Caco-2 (cell line): Measurements from ENCODE around the gene RAB9B. TPM values are rescaled to one million over a fixed set of nuclear protein-coding genes. Genes with fewer than 3 reads are reported as not detected.

ENCODE experiments used
- BruUV-seq: library from RNA; stranded (reverse); fragments of 400-500 nt; replicated peaks from 2 replicates; lab custom pipeline; 2021; lab: Mats Ljungman, UMichigan
- CTCF ChIA-PET: fragments of 300-600 bp; sonication (Branson Sonifier 250); formaldehyde crosslinking; loops from one replicate; lab custom pipeline; 2022; ENCODE audit warnings: antibody characterized with exemption; lab: Charles Lee
- POLR2A ChIA-PET: fragments of 300-600 bp; sonication (Branson Sonifier 250); formaldehyde crosslinking; loops from one replicate; lab custom pipeline; 2022; ENCODE audit warnings: antibody characterized with exemption; lab: Charles Lee
- DNase-seq, 2 experiments: peaks; one replicate each; pipeline versions ENCODE4 v3.0.0 to v3.0.0-alpha.2; 2020 to 2022
- H3K27me3 ChIP-seq: replicated peaks from 2 replicates; pipeline ENCODE4 v1.6.0; 2011; ENCODE audit warnings: low read length; ENCODE audit not compliant: control insufficient read depth, insufficient read depth
- H3K36me3 ChIP-seq: 2 replicates; pipeline ENCODE4 v1.5.1; 2011; ENCODE audit warnings: low read length; ENCODE audit not compliant: control insufficient read depth, insufficient read depth
- H3K4me1 ChIP-seq: fragments of 250-450 bp; sonication (Bioruptor Pico); 2 replicates; pipeline ENCODE4 v1.5.1; 2020; ENCODE audit warnings: mild to moderate bottlenecking
- H3K4me3 ChIP-seq: 2 replicates; pipeline ENCODE4 v1.5.1; 2011; ENCODE audit warnings: low read depth, mild to moderate bottlenecking, control low read depth, low read length
- H3K9me3 ChIP-seq: fragments of 250-450 bp; sonication (Bioruptor Pico); 2 replicates; pipeline ENCODE4 v1.5.1; 2020; ENCODE audit warnings: mild to moderate bottlenecking, moderate library complexity
- H3K27ac Mint-ChIP-seq: one replicate; pipeline ENCODE4 v1.8.0; 2022; ENCODE audit warnings: mixed read lengths; ENCODE audit not compliant: unreplicated experiment
- H3K27me3 Mint-ChIP-seq: one replicate; pipeline ENCODE4 v1.8.0; 2022; ENCODE audit warnings: mixed read lengths; ENCODE audit not compliant: insufficient read depth, unreplicated experiment
- H3K36me3 Mint-ChIP-seq: one replicate; pipeline ENCODE4 v1.8.0; 2022; ENCODE audit warnings: mild to moderate bottlenecking, mixed read lengths; ENCODE audit not compliant: insufficient read depth, unreplicated experiment
- H3K4me1 Mint-ChIP-seq: one replicate; pipeline ENCODE4 v1.8.0; 2022; ENCODE audit warnings: low read depth, mixed read lengths; ENCODE audit not compliant: unreplicated experiment
- H3K4me3 Mint-ChIP-seq: one replicate; pipeline ENCODE4 v1.8.0; 2022; ENCODE audit warnings: mild to moderate bottlenecking, moderate library complexity, mixed read lengths; ENCODE audit not compliant: unreplicated experiment
- H3K9me3 Mint-ChIP-seq: one replicate; pipeline ENCODE4 v1.8.0; 2022; ENCODE audit warnings: mixed read lengths; ENCODE audit not compliant: unreplicated experiment
- CTCF ChIP-seq, 2 experiments: fragments of 200-600 bp in 1 of 2; IDR thresholded peaks; 1 replicate in 1 of 2; 2 replicates in 1 of 2; pipeline versions ENCODE4 v1.5.1 to v1.8.0; 2011 to 2022; ENCODE audit warnings: antibody characterized with exemption in 1 of 2, control low read depth in 1 of 2, inconsistent platforms in 1 of 2, low read depth in 1 of 2, low read length in 1 of 2, mild to moderate bottlenecking in 1 of 2, moderate library complexity in 1 of 2; ENCODE audit not compliant: insufficient read depth in 1 of 2, severe bottlenecking in 1 of 2, unreplicated experiment in 1 of 2
- intact Hi-C: fragments of 100-400 bp; cut with micrococcal nuclease; formaldehyde crosslinking; loops from one replicate; pipeline ENCODE4 v1.10.0; 2022; ENCODE audit not compliant: unreplicated experiment
- total RNA-seq: library from RNA; stranded (reverse); gene quantifications from 2 replicates; pipeline ENCODE4 v1.2.3, GENCODE V29; 2022

Gene RAB9B
- total RNA-seq, 1 experiment from 2014 or later = 1.6 TPM

- TF ChIP-seq CTCF (IDR thresholded peaks at IDR 0.05; ENCODE audit: insufficient read depth in 1 of 2, low read depth in 1 of 2, low read length in 1 of 2, severe bottlenecking in 1 of 2, unreplicated experiment in 1 of 2) = no peak
- H3K27me3 Mint-ChIP-seq = no peaks in the 10 kb centered on the region
- H3K36me3 ChIP-seq = no peaks in the 10 kb centered on the region
- intact Hi-C loops = no loop called here
- no peaks in the 10 kb centered on the region for H3K4me1 Mint-ChIP-seq
- no peak for DNase-seq
- H3K27ac Mint-ChIP-seq = no peak overlapping the region
- H3K36me3 Mint-ChIP-seq = no peaks in the 10 kb centered on the region
- CTCF ChIA-PET = no interaction called here
- POLR2A ChIA-PET = no interaction called here
- H3K4me3 ChIP-seq = no peak overlapping the region
- H3K9me3 ChIP-seq = no peaks in the 10 kb centered on the region
- H3K4me1 ChIP-seq = no peaks in the 10 kb centered on the region
- no TSS peak for BruUV-seq
- H3K9me3 Mint-ChIP-seq = no peaks in the 10 kb centered on the region
- no peak overlapping the region for H3K4me3 Mint-ChIP-seq
- H3K27me3 ChIP-seq = no peaks in the 10 kb centered on the region
Measured at GRCh38 chrX:103781062-103781402, 51.0 kb downstream of the RAB9B start.

DNA sequence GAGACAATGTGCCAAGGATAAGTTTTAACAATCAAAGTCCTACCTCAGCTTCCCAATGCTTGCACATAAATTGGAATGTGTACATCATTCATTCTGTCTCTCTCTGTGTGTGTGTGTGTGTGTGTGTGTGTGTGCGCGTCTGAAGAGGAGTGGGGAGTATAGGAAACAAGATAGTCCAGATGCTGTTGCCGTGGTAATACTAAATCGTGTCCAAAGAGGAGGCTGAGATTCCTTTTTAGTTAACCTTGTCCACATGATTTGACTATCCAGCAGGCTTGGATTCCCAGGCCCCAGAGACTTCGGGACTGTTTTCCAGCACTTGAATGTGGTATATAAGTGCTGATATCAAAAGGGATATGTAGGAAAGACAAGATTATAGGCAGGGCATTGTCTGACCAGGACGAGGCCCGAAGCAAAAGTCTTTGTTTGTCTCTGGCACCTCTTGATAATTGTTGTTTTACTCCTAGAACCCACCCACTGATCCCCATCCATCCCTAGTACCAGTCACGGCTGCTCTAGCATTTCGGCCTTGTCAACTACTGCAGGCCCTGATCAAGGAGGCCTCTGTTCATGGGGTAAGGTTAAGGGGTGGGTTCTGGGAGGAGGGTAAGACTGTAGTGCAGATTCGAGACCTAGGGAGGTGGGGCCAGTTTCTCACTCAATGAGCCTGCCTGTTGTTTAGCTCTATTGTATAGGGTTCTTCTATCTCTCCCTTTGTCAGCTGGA, 51.6 kb downstream of the RAB9B start:
- TF ChIP-seq CTCF (IDR thresholded peaks at IDR 0.05; ENCODE audit: insufficient read depth in 1 of 2, low read depth in 1 of 2, low read length in 1 of 2, severe bottlenecking in 1 of 2, unreplicated experiment in 1 of 2) = no peak
- no TSS peak for BruUV-seq
- DNase-seq = no peak
- Mint-ChIP-seq H3K4me3 (no peak overlapping the region), H3K9me3 (no peaks in the 10 kb centered on the region), H3K27me3 (no peaks in the 10 kb centered on the region), H3K36me3 (no peaks in the 10 kb centered on the region), H3K27ac (no peak overlapping the region), H3K4me1 (no peaks in the 10 kb centered on the region)
- intact Hi-C loops = no loop called here
- Histone ChIP-seq H3K4me3 (no peak overlapping the region), H3K4me1 (no peaks in the 10 kb centered on the region), H3K9me3 (no peaks in the 10 kb centered on the region), H3K36me3 (no peaks in the 10 kb centered on the region), H3K27me3 (no peaks in the 10 kb centered on the region)
- ChIA-PET CTCF (no interaction called here), POLR2A (no interaction called here)

DNA sequence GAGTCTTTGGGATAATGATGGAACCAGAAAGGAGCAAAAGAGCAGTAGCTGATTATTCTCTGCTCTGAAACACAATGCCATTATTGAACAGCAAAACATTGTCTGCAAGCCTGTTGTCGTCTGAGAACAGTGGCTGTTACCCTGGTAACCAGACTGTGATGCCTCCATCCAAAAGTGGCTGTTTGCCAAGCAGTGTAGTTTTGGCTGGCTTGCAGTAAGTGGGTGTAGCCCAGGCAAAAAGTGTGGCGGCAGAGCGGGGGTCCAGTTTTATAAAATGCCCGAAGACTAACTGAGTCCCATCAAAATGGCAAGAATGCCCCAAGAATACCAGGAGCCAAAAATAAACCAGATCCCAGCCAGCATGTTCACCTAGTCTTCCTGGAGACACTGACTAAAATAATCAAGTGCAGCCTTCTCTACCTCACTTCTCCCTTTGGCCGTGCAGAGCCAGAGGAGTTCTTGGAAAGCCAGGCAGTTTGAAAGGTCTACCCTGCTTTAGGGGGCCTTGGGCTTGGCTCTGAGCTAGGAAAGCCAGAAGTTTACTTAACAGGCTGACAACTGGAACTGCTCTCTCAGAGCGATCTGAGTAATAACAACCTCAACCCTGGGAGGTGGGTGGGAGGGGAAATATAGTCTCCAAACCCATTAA, 52.8 kb downstream of the RAB9B start:
- Histone ChIP-seq H3K9me3 (no peaks in the 10 kb centered on the region), H3K4me1 (no peaks in the 10 kb centered on the region), H3K36me3 (no peaks in the 10 kb centered on the region), H3K27me3 (no peaks in the 10 kb centered on the region), H3K4me3 (no peak overlapping the region)
- Mint-ChIP-seq H3K36me3 (no peaks in the 10 kb centered on the region), H3K27me3 (no peaks in the 10 kb centered on the region), H3K27ac (no peak overlapping the region), H3K9me3 (no peaks in the 10 kb centered on the region), H3K4me3 (no peak overlapping the region), H3K4me1 (no peaks in the 10 kb centered on the region)
- ChIA-PET CTCF (no interaction called here), POLR2A (no interaction called here)
- intact Hi-C loops = no loop called here
- no TSS peak for BruUV-seq
- no peak for TF ChIP-seq CTCF (IDR thresholded peaks at IDR 0.05; ENCODE audit: insufficient read depth in 1 of 2, low read depth in 1 of 2, low read length in 1 of 2, severe bottlenecking in 1 of 2, unreplicated experiment in 1 of 2)
- DNase-seq = no peak
